ENCODE measurements around the gene CSH2. TPM values are rescaled to one million over a fixed set of nuclear protein-coding genes. Genes with fewer than 3 reads are reported as not detected.
"Not testable (repeated sequence)": the region's sequence is repeated elsewhere in the genome, so short reads cannot be mapped to it uniquely, and the experiment has no call there.

CSH2 gene
- total RNA-seq, 1 experiment from 2014 or later, result not detected

GRCh38 chr17:63909586-63909985 is 36.1 kb upstream of the CSH2 start:
- not testable (repeated sequence) for H3K36me3 ChIP-seq (replicated peaks; ENCODE audit: control insufficient read depth, insufficient read depth, low read length); H3K4me3 ChIP-seq (ENCODE audit: insufficient read depth, low read depth, low read length); DNase-seq; H3K27me3 ChIP-seq (ENCODE audit: control insufficient read depth, insufficient read depth, low read length)

DNA sequence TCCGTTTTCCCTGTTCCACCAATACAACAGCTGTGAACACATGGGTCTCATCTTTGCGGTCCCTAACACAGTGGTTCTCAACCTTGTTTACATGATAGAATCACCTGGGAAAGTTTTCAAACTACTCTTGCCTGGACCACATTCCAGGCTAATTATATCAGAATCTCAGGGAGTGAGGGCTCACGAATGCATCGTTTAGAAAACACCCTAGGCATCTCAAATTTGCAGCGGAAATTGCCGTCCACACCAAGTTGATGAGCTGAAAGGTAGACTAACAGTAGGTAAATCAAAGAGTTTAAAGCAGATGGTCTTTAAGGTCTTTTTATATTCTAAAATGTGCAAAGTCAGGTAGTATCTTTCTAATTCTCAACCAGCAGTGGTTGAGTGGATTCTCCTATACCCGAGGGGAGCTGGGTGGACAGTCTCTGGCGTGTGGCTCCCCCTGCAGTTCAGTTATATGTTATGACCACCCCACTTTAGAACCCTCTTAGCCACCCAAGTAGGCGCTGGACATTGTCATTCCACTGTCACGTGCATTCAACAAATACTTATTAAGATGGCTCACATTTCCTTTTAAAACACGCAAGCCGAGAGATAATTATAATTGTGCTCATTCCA is 33.8 kb upstream of the CSH2 start:
- not testable (repeated sequence) for H3K36me3 ChIP-seq (replicated peaks; ENCODE audit: control insufficient read depth, insufficient read depth, low read length); H3K27me3 ChIP-seq (ENCODE audit: control insufficient read depth, insufficient read depth, low read length); H3K4me3 ChIP-seq (ENCODE audit: insufficient read depth, low read depth, low read length)
- peak; percentile 41 for DNase-seq

DNA sequence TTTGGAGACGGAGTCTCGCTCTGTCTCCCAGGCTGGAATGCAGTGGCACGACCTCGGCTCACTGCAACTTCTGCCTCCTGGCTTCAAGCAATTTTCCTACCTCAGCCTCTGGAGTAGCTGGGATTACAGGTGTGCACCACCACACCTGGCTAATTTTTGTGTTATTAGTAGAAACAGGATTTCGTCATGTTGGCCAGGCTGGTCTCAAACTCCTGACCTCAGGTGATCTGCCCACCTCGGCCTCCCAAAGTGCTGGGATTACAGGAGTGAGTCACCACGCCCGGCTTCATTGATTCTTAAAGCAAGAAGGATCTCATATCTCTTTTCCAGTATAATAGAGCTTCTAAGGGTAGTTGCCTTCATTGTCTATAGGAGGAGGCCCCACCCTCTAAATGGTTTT is 31.3 kb upstream of the CSH2 start:
- not testable (repeated sequence) for H3K27me3 ChIP-seq (ENCODE audit: control insufficient read depth, insufficient read depth, low read length); DNase-seq; H3K4me3 ChIP-seq (ENCODE audit: insufficient read depth, low read depth, low read length); H3K36me3 ChIP-seq (replicated peaks; ENCODE audit: control insufficient read depth, insufficient read depth, low read length)

DNA sequence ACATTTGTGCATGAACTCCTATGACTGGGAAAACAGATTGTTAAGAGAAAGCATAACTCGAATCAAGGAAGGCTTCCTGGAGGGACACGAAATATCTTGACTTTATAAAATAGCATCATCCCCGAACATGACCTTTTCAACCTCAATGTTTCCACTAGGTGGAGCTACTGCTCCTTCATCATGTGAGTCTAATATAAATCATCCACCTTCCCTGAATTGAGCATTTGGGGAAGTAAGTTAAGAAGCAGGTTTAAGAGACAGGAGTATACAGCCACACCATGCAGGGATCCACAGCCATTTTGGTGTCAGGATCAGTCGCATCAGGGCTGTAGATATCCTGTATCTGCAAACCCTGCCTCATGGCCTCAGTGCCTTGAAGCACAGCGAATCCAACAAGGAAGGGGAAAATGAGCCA is 30.3 kb upstream of the CSH2 start:
- not testable (repeated sequence) for H3K4me3 ChIP-seq (ENCODE audit: insufficient read depth, low read depth, low read length); H3K27me3 ChIP-seq (ENCODE audit: control insufficient read depth, insufficient read depth, low read length); H3K36me3 ChIP-seq (replicated peaks; ENCODE audit: control insufficient read depth, insufficient read depth, low read length); DNase-seq

GRCh38 chr17:63901971-63902370 is 28.5 kb upstream of the CSH2 start:
- H3K27me3 ChIP-seq (ENCODE audit: control insufficient read depth, insufficient read depth, low read length); H3K4me3 ChIP-seq (ENCODE audit: insufficient read depth, low read depth, low read length); DNase-seq; H3K36me3 ChIP-seq (replicated peaks; ENCODE audit: control insufficient read depth, insufficient read depth, low read length): not testable (repeated sequence)

- DNase-seq; H3K4me3 ChIP-seq (ENCODE audit: insufficient read depth, low read depth, low read length); H3K36me3 ChIP-seq (replicated peaks; ENCODE audit: control insufficient read depth, insufficient read depth, low read length); H3K27me3 ChIP-seq (ENCODE audit: control insufficient read depth, insufficient read depth, low read length): not testable (repeated sequence)
Measured at GRCh38 chr17:63898899-63899798, 25.7 kb upstream of the CSH2 start.

DNA sequence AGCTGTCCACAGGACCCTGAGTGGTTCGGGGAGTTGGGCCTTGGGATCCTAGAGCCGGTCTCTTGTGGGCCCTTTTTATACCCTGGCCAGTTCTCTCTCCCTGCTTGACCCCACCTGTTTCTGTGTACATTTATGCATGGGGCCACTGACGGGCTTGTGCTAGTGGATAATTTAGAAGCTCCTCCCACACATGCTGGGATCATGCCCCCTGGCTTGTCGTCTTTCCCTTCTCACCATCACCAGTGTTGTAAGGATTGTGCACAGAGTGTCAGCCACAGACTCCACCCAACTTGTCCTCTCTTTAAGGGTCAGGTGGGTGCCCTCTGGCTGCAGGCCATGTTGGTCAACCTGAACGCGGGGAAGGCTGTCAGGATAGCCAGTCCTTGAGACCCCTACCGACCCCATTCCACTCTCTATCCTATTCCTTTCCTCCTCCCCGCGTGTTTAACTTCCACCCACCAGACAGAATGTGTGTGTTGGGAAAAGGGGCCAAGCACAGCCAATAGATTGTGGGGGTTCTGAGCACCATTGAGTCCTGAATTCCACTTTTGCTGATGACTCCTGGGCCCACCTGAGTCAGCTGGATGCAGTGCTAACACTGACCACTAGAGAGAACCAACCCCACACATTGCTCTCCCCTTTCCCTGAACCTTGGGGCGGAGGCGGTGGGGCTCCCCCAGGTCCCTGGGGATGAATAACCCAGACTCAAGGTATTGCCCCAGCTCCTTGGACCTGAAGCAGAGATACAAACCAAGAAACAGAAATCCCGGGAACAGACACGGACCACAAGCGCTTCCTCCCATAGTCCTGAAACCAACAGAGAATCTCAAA is 23.3 kb upstream of the CSH2 start, which contains the start of gene CSH1:
Gene CSH1 (minus strand): TSS at position 51 of the 831 bp plus-strand sequence. CDS start 63 bp downstream, outside the sequence.
- H3K27me3 ChIP-seq (ENCODE audit: control insufficient read depth, insufficient read depth, low read length); H3K4me3 ChIP-seq (ENCODE audit: insufficient read depth, low read depth, low read length); DNase-seq; H3K36me3 ChIP-seq (replicated peaks; ENCODE audit: control insufficient read depth, insufficient read depth, low read length): not testable (repeated sequence)

- H3K4me3 ChIP-seq (ENCODE audit: insufficient read depth, low read depth, low read length); H3K36me3 ChIP-seq (replicated peaks; ENCODE audit: control insufficient read depth, insufficient read depth, low read length); DNase-seq; H3K27me3 ChIP-seq (ENCODE audit: control insufficient read depth, insufficient read depth, low read length): not testable (repeated sequence)
Measured at GRCh38 chr17:63894821-63895220, 21.3 kb upstream of the CSH2 start.

DNA sequence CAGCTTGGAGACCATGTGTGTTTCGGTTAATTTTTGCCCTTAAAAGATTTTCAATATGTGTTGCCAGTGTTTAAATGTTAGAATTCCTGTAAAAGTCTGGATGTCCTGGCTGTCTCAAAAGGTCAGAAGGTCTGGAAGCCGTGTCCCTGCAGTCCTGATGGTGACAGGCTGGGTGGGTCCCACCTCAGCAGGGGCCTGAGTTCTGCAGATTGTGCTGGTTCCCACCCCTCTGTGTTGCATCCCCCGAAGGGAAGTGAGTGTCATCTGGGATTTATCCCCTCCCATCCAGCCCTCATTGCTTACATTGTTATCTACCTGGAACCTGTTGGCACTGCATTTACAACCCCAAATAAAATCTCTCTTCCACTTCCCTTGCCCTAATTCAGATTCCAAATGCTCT is 20.5 kb upstream of the CSH2 start:
- DNase-seq; H3K4me3 ChIP-seq (ENCODE audit: insufficient read depth, low read depth, low read length); H3K36me3 ChIP-seq (replicated peaks; ENCODE audit: control insufficient read depth, insufficient read depth, low read length); H3K27me3 ChIP-seq (ENCODE audit: control insufficient read depth, insufficient read depth, low read length): not testable (repeated sequence)

GRCh38 chr17:63892316-63893037 is 19.0 kb upstream of the CSH2 start:
- not testable (repeated sequence) for H3K4me3 ChIP-seq (ENCODE audit: insufficient read depth, low read depth, low read length); H3K36me3 ChIP-seq (replicated peaks; ENCODE audit: control insufficient read depth, insufficient read depth, low read length); H3K27me3 ChIP-seq (ENCODE audit: control insufficient read depth, insufficient read depth, low read length)
- peak; percentile 46 for DNase-seq

DNA sequence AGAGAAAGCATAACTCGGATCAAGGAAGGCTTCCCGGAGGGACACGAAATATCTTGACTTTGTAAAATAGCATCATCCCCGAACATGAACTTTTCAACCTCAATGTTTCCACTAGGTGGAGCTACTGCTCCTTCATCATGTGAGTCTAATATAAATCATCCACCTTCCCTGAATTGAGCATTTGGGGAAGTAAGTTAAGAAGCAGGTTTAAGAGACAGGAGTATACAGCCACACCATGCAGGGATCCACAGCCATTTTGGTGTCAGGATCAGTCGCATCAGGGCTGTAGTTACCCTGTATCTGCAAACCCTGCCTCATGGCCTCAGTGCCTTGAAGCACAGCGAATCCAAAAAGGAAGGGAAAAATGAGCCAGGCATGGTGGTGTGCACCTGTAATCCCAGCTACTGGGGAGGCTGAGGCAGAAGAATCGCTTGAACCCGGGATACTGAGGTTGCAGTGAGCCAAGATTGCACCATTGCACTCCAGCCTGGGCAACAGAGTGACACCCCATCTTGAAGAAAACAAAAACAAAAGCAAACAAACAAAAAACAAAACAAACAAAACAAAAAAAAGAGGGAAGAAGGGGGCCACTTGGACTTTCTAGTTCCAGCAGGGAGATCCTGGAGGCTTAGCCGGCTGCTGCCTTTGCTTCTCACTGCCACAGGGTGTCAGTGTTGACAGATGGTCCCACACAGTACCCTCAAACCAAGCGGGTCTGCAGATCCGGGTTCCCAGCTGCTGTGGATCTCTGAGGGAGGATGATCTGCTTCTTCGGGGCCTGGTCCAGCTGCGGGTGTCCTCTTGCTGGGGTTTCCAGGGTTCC is 15.8 kb upstream of the CSH2 start:
- H3K27me3 ChIP-seq (ENCODE audit: control insufficient read depth, insufficient read depth, low read length); H3K4me3 ChIP-seq (ENCODE audit: insufficient read depth, low read depth, low read length); H3K36me3 ChIP-seq (replicated peaks; ENCODE audit: control insufficient read depth, insufficient read depth, low read length): not testable (repeated sequence)
- peak; percentile 42 for DNase-seq

DNA sequence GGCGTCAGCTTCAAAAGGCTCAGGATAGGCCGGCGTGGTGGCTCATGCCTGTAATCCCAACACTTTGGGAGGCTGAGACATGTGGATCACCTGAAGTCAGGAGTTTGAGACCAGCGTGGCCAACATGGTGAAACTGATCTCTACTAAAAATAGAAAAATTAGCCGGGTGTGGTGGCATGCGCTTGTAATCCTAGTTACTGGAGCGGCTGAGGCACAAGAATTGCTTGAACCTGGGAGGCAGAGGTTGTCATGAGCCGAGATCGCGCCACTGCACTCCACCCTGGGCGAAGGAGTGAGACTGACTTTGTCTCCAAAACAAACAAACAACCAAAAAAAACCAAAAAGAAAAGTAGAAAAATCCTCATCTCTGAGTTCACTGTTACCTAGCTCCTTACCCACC is 11.6 kb upstream of the CSH2 start:
- H3K36me3 ChIP-seq (replicated peaks; ENCODE audit: control insufficient read depth, insufficient read depth, low read length); H3K27me3 ChIP-seq (ENCODE audit: control insufficient read depth, insufficient read depth, low read length); DNase-seq; H3K4me3 ChIP-seq (ENCODE audit: insufficient read depth, low read depth, low read length): not testable (repeated sequence)

GRCh38 chr17:63882626-63883126 is 9.2 kb upstream of the CSH2 start:
- H3K27me3 ChIP-seq (ENCODE audit: control insufficient read depth, insufficient read depth, low read length); H3K4me3 ChIP-seq (ENCODE audit: insufficient read depth, low read depth, low read length); H3K36me3 ChIP-seq (replicated peaks; ENCODE audit: control insufficient read depth, insufficient read depth, low read length): not testable (repeated sequence)
- DNase-seq, result peak; percentile 19

Data from H7 (cell line).